ENCODE results near the gene MAP4K2. TPM values are rescaled to one million over a fixed set of nuclear protein-coding genes. Genes with fewer than 3 reads are reported as not detected.
A peak's percentile ranks its signal among the peaks of the same experiment; 100 is the strongest.

Gene MAP4K2
- total and polyA plus RNA-seq, 4 experiments from 2014 or later: 32.3 to 128 (median 89.8) TPM

GRCh38 chr11:64802370-64803157, 450 bp downstream of the MAP4K2 start:
- peak overlapping the region; percentile 79 for H3K27ac ChIP-seq (ENCODE audit: low read depth, low read length)
- ChIA-PET POLR2A (ENCODE audit: partially characterized antibody) (interaction anchor here (0.8 to 9.4 kb wide), 20 partner anchors 8 to 225 kb away, joined by 3 to 143 read pairs (median 5); partner anchors contain the start of genes MEN1, RASGRP2, SF1 and SNX15), CTCF (ENCODE audit: partially characterized antibody) (interaction anchor here (0.9 to 2.1 kb wide), 6 partner anchors 15 to 58 kb away, joined by 3 to 12 read pairs (median 6); partner anchors contain the start of genes RASGRP2 and SF1)
- H3K36me3 ChIP-seq (ENCODE audit: insufficient read depth, low read length): peaks cover 24% of the 10 kb centered on the region
- intact Hi-C loops (cut with micrococcal nuclease): loop anchor here (1.0 to 5.0 kb wide), 5 partner anchors 23 to 114 kb away; partner anchors contain the start of genes CDC42BPG, EHD1 and RASGRP2
- Mint-ChIP-seq H3K9me3 (no peaks in the 10 kb centered on the region), H3K27ac (peak overlapping the region; percentile 57 to 93 (median 91)), H3K27me3 (no peaks in the 10 kb centered on the region), H3K36me3 (peaks cover 11 to 37% of the 10 kb centered on the region in 2 donors), H3K4me3 (peak overlapping the region; percentile 80 to 86 (median 83)), H3K4me1 (peaks cover 9 to 43% (median 23%) of the 10 kb centered on the region in 4 donors)
- H3K4me3 ChIP-seq (ENCODE audit: low read length in 2 of 2): peak overlapping the region in 1 of 2 donors; percentile 57
- H3K4me1 ChIP-seq (ENCODE audit: insufficient read depth, low read length): peaks cover 35% of the 10 kb centered on the region
- DNase-seq: peak in 4 of 5 donors; percentile 31 to 68 (median 44)
- no peaks in the 10 kb centered on the region for H3K27me3 ChIP-seq (ENCODE audit: insufficient read depth, low read length)
- H3K9me3 ChIP-seq (ENCODE audit: control insufficient read depth in 1 of 2, low read length in 2 of 2): no peaks in the 10 kb centered on the region

GRCh38 chr11:64801561-64802369, 1.2 kb downstream of the MAP4K2 start:
- POLR2A ChIA-PET (ENCODE audit: partially characterized antibody): interaction anchor here (1.0 to 9.4 kb wide), 12 partner anchors 9 to 114 kb away, joined by 3 to 143 read pairs (median 12); partner anchors contain the start of genes MEN1, RASGRP2 and SF1
- Histone ChIP-seq H3K4me3 (ENCODE audit: low read length in 2 of 2) (peak overlapping the region in 1 of 2 donors; percentile 57), H3K27ac (ENCODE audit: low read depth, low read length) (peak overlapping the region; percentile 79), H3K36me3 (ENCODE audit: insufficient read depth, low read length) (peaks cover 31% of the 10 kb centered on the region), H3K9me3 (ENCODE audit: control insufficient read depth in 1 of 2, low read length in 2 of 2) (no peaks in the 10 kb centered on the region), H3K27me3 (ENCODE audit: insufficient read depth, low read length) (no peaks in the 10 kb centered on the region), H3K4me1 (ENCODE audit: insufficient read depth, low read length) (peaks cover 35% of the 10 kb centered on the region)
- peaks cover 9 to 40% (median 22%) of the 10 kb centered on the region in 4 donors for H3K4me1 Mint-ChIP-seq
- no peaks in the 10 kb centered on the region for H3K27me3 Mint-ChIP-seq
- H3K9me3 Mint-ChIP-seq: no peaks in the 10 kb centered on the region
- peak in 1 of 5 donors; percentile 13 for DNase-seq
- peaks cover 8 to 34% of the 10 kb centered on the region in 2 donors for H3K36me3 Mint-ChIP-seq
- CTCF ChIA-PET (ENCODE audit: partially characterized antibody): interaction anchor here (0.9 to 2.1 kb wide), 4 partner anchors 14 to 27 kb away, joined by 3 to 12 read pairs (median 6); partner anchors contain the start of gene SF1
- intact Hi-C loops (cut with micrococcal nuclease): loop anchor here (2.0 to 5.0 kb wide), 4 partner anchors 41 to 113 kb away; partner anchors contain the start of genes CDC42BPG, EHD1 and RASGRP2
- peak overlapping the region; percentile 83 to 93 (median 91) for H3K27ac Mint-ChIP-seq
- peak overlapping the region; percentile 80 to 86 (median 83) for H3K4me3 Mint-ChIP-seq

- H3K4me1 ChIP-seq (ENCODE audit: insufficient read depth, low read length): peaks cover 35% of the 10 kb centered on the region
- peaks cover 9 to 38% (median 20%) of the 10 kb centered on the region in 4 donors for H3K4me1 Mint-ChIP-seq
- H3K27me3 Mint-ChIP-seq: no peaks in the 10 kb centered on the region
- ChIA-PET CTCF (ENCODE audit: partially characterized antibody) (interaction anchor here (1.0 to 1.8 kb wide), 2 partner anchors 10 to 15 kb away, joined by 4 read pairs; no protein-coding TSS in a partner anchor), POLR2A (ENCODE audit: partially characterized antibody) (interaction anchor here (1.2 to 9.4 kb wide), 5 partner anchors 10 to 76 kb away, joined by 3 to 143 read pairs (median 19); partner anchors contain the start of genes MEN1, RASGRP2 and SF1)
- H3K9me3 Mint-ChIP-seq: no peaks in the 10 kb centered on the region
- no peaks in the 10 kb centered on the region for H3K27me3 ChIP-seq (ENCODE audit: insufficient read depth, low read length)
- DNase-seq: no peak
- H3K36me3 ChIP-seq (ENCODE audit: insufficient read depth, low read length): peaks cover 37% of the 10 kb centered on the region
- H3K9me3 ChIP-seq (ENCODE audit: control insufficient read depth in 1 of 2, low read length in 2 of 2): no peaks in the 10 kb centered on the region
- H3K4me3 ChIP-seq (ENCODE audit: low read length in 2 of 2): no peak overlapping the region
- peaks cover 5 to 37% of the 10 kb centered on the region in 2 donors for H3K36me3 Mint-ChIP-seq
- intact Hi-C loops (cut with micrococcal nuclease): loop anchor here (5.0 kb wide), 1 partner anchor 41 kb away; the partner anchor contains the start of gene CDC42BPG
- H3K27ac ChIP-seq (ENCODE audit: low read depth, low read length): peak overlapping the region; percentile 79
- peak overlapping the region; percentile 13 to 93 (median 83) for H3K27ac Mint-ChIP-seq
- peak overlapping the region in 7 of 8 donors; percentile 23 to 85 (median 83) for H3K4me3 Mint-ChIP-seq
Observed at GRCh38 chr11:64801158-64801464, 1.9 kb downstream of the MAP4K2 start.

GRCh38 chr11:64800303-64801157, 2.5 kb downstream of the MAP4K2 start:
- no peak overlapping the region for H3K27ac ChIP-seq (ENCODE audit: low read depth, low read length)
- H3K36me3 Mint-ChIP-seq: peaks cover 8 to 36% of the 10 kb centered on the region in 2 donors
- POLR2A ChIA-PET (ENCODE audit: partially characterized antibody): interaction anchor here (0.6 to 9.4 kb wide), 11 partner anchors 9 to 585 kb away, joined by 3 to 143 read pairs (median 4); partner anchors contain the start of genes MEN1, RASGRP2 and SF1
- no peak overlapping the region for H3K4me3 ChIP-seq (ENCODE audit: low read length in 2 of 2)
- H3K9me3 ChIP-seq (ENCODE audit: control insufficient read depth in 1 of 2, low read length in 2 of 2): no peaks in the 10 kb centered on the region
- no peaks in the 10 kb centered on the region for H3K27me3 Mint-ChIP-seq
- H3K4me1 ChIP-seq (ENCODE audit: insufficient read depth, low read length): peaks cover 35% of the 10 kb centered on the region
- no peaks in the 10 kb centered on the region for H3K27me3 ChIP-seq (ENCODE audit: insufficient read depth, low read length)
- DNase-seq: no peak
- peaks cover 9 to 38% (median 22%) of the 10 kb centered on the region in 4 donors for H3K4me1 Mint-ChIP-seq
- CTCF ChIA-PET (ENCODE audit: partially characterized antibody): interaction anchor here (1.0 to 2.1 kb wide), 4 partner anchors 11 to 57 kb away, joined by 3 to 7 read pairs (median 4); partner anchors contain the start of genes RASGRP2 and SF1
- no peaks in the 10 kb centered on the region for H3K9me3 Mint-ChIP-seq
- peak overlapping the region in 4 of 8 donors; percentile 10 to 83 (median 53) for H3K4me3 Mint-ChIP-seq
- intact Hi-C loops (cut with micrococcal nuclease): loop anchor here (5.0 kb wide), 1 partner anchor 42 kb away; the partner anchor contains the start of gene CDC42BPG
- H3K27ac Mint-ChIP-seq: peak overlapping the region in 5 of 7 donors; percentile 42 to 91 (median 63)
- peaks cover 32% of the 10 kb centered on the region for H3K36me3 ChIP-seq (ENCODE audit: insufficient read depth, low read length)

- Mint-ChIP-seq H3K4me1 (peaks cover 10 to 41% (median 24%) of the 10 kb centered on the region in 4 donors), H3K9me3 (no peaks in the 10 kb centered on the region), H3K4me3 (peak overlapping the region in 4 of 8 donors; percentile 15 to 64 (median 46)), H3K27ac (peak overlapping the region in 5 of 7 donors; percentile 18 to 83 (median 64)), H3K27me3 (no peaks in the 10 kb centered on the region), H3K36me3 (peaks cover 8 to 39% of the 10 kb centered on the region in 2 donors)
- Histone ChIP-seq H3K9me3 (ENCODE audit: control insufficient read depth in 1 of 2, low read length in 2 of 2) (no peaks in the 10 kb centered on the region), H3K4me1 (ENCODE audit: insufficient read depth, low read length) (peaks cover 35% of the 10 kb centered on the region), H3K4me3 (ENCODE audit: low read length in 2 of 2) (no peak overlapping the region), H3K27me3 (ENCODE audit: insufficient read depth, low read length) (no peaks in the 10 kb centered on the region), H3K36me3 (ENCODE audit: insufficient read depth, low read length) (peaks cover 29% of the 10 kb centered on the region), H3K27ac (ENCODE audit: low read depth, low read length) (no peak overlapping the region)
- intact Hi-C loops (cut with micrococcal nuclease): loop anchor here (5.0 kb wide), 1 partner anchor 43 kb away; the partner anchor contains the start of gene CDC42BPG
- ChIA-PET CTCF (ENCODE audit: partially characterized antibody) (interaction anchor here (1.1 to 2.1 kb wide), 3 partner anchors 14 to 56 kb away, joined by 3 to 7 read pairs (median 4); partner anchors contain the start of genes RASGRP2 and SF1), POLR2A (ENCODE audit: partially characterized antibody) (interaction anchor here (0.8 to 9.4 kb wide), 10 partner anchors 10 to 78 kb away, joined by 3 to 143 read pairs (median 4); partner anchors contain the start of genes RASGRP2 and SF1)
- DNase-seq: no peak
Observed at GRCh38 chr11:64799623-64800302, 3.3 kb downstream of the MAP4K2 start.
